B cell (primary cell): ENCODE data around the gene CER1. TPM values are rescaled to one million over a fixed set of nuclear protein-coding genes. Genes with fewer than 3 reads are reported as not detected.
A peak's percentile ranks its signal among the peaks of the same experiment; 100 is the strongest.

Experiments
- ATAC-seq: fragments of 200-7000 bp; cut with Tn5 transposase; one replicate; pipeline ENCODE4 v1.10.0; 2021; ENCODE audit warnings: low read depth, mild to moderate bottlenecking, moderate number of reproducible peaks, moderate library complexity
- CTCF ChIA-PET: fragments of 350-600 bp; sonication (Branson Sonifier 250); formaldehyde crosslinking; loops from one replicate; lab custom pipeline; 2021; ENCODE audit warnings: antibody characterized with exemption, inconsistent platforms; lab: Charles Lee
- POLR2A ChIA-PET: fragments of 350-600 bp; sonication (Branson Sonifier 250); formaldehyde crosslinking; loops from one replicate; lab custom pipeline; 2021; ENCODE audit warnings: antibody characterized with exemption; lab: Charles Lee
- DNase-seq: peaks from one replicate; pipeline ENCODE4 v3.0.0; 2013
- H2AFZ ChIP-seq: 2 replicates; pipeline ENCODE4 v1.6.1; 2012; ENCODE audit warnings: mild to moderate bottlenecking, low read depth, low read length; ENCODE audit not compliant: insufficient read depth, poor library complexity, severe bottlenecking
- H3K27ac ChIP-seq, 2 donors: 1 replicate in 1 of 2; 2 replicates in 1 of 2; pipeline ENCODE4 v1.5.1; 2012 to 2013; ENCODE audit warnings: low read length in 2 of 2, mild to moderate bottlenecking in 2 of 2, moderate library complexity in 1 of 2
- H3K27me3 ChIP-seq, 4 experiments: fragments of 200-600 bp in 1 of 4; sonication (generic) in 1 of 4; replicated peaks in 1 of 4; 1 replicate in 2 of 4; 2 replicates in 2 of 4; pipeline versions ENCODE4 v1.6.1 to v1.7.0; 2013 to 2016; ENCODE audit warnings: low read length in 3 of 4, mild to moderate bottlenecking in 2 of 4, mixed read lengths in 1 of 4, moderate library complexity in 1 of 4; ENCODE audit not compliant: insufficient read depth in 4 of 4, control insufficient read depth in 3 of 4; ENCODE audit errors: control extremely low read depth in 1 of 4
- H3K36me3 ChIP-seq, 2 experiments: replicated peaks in 1 of 2; 1 replicate in 1 of 2; 2 replicates in 1 of 2; pipeline versions ENCODE4 v1.6.1 to v1.7.1; 2013; ENCODE audit warnings: low read length in 1 of 2; ENCODE audit not compliant: insufficient read depth in 2 of 2, control insufficient read depth in 1 of 2; ENCODE audit errors: control extremely low read depth in 1 of 2, extremely low read depth in 1 of 2
- H3K4me1 ChIP-seq, 2 donors: fragments of 200-600 bp in 1 of 2; sonication (generic) in 1 of 2; 1 replicate in 1 of 2; 2 replicates in 1 of 2; pipeline versions ENCODE4 v1.5.1 to v1.6.1; 2013 to 2017; ENCODE audit warnings: low read length in 2 of 2; ENCODE audit not compliant: control insufficient read depth in 2 of 2, insufficient read depth in 2 of 2
- H3K4me2 ChIP-seq: replicated peaks from 2 replicates; pipeline ENCODE3; 2012; ENCODE audit warnings: mild to moderate bottlenecking, low read depth, low read length; ENCODE audit not compliant: poor library complexity, severe bottlenecking
- H3K4me3 ChIP-seq, 5 experiments: fragments of 200-600 bp in 1 of 5; sonication (generic) in 1 of 5; 1 replicate in 3 of 5; 2 replicates in 2 of 5; pipeline versions ENCODE4 v1.5.1 to v1.7.0; 2011 to 2016; ENCODE audit warnings: low read length in 4 of 5, mild to moderate bottlenecking in 4 of 5, low read depth in 2 of 5, control low read depth in 1 of 5, moderate library complexity in 1 of 5; ENCODE audit not compliant: insufficient read depth in 1 of 5; ENCODE audit errors: control extremely low read depth in 1 of 5, extremely low read depth in 1 of 5
- H3K79me2 ChIP-seq: fragments of 200-600 bp; sonication (generic); one replicate; pipeline ENCODE4 v1.6.0; 2016; ENCODE audit warnings: low read length; ENCODE audit not compliant: control insufficient read depth, insufficient read depth
- H3K9ac ChIP-seq: fragments of 200-600 bp; sonication (generic); 2 replicates; pipeline ENCODE4 v1.6.1; 2017; ENCODE audit warnings: mild to moderate bottlenecking, low read length, moderate library complexity
- H3K9me3 ChIP-seq, 3 donors: one replicate each; pipeline versions ENCODE4 v1.6.1 to v1.7.1; 2013; ENCODE audit warnings: low read length in 2 of 3; ENCODE audit not compliant: control insufficient read depth in 2 of 3, insufficient read depth in 1 of 3; ENCODE audit errors: control extremely low read depth in 1 of 3
- H4K20me1 ChIP-seq: 2 replicates; pipeline ENCODE4 v1.6.0; 2012; ENCODE audit warnings: mild to moderate bottlenecking, low read length; ENCODE audit not compliant: insufficient read depth, control insufficient read depth, poor library complexity, severe bottlenecking
- H3K27ac Mint-ChIP-seq: one replicate; pipeline ENCODE4 v1.8.0; 2021; ENCODE audit warnings: mixed read lengths
- H3K27me3 Mint-ChIP-seq: one replicate; pipeline ENCODE4 v1.8.0; 2021; ENCODE audit warnings: mixed read lengths
- H3K4me1 Mint-ChIP-seq: one replicate; pipeline ENCODE4 v1.8.0; 2021; ENCODE audit warnings: mixed read lengths
- H3K4me3 Mint-ChIP-seq: one replicate; pipeline ENCODE4 v1.8.0; 2021; ENCODE audit warnings: mixed read lengths
- H3K9me3 Mint-ChIP-seq: one replicate; pipeline ENCODE4 v1.8.0; 2022; ENCODE audit warnings: mixed read lengths; ENCODE audit not compliant: insufficient read depth
- CTCF ChIP-seq: fragments of 200-600 bp; IDR thresholded peaks from one replicate; pipeline ENCODE4 v1.8.0; 2022; ENCODE audit warnings: antibody characterized with exemption, mild to moderate bottlenecking
- EZH2 ChIP-seq: IDR thresholded peaks from 2 replicates; pipeline ENCODE4 v1.6.1; 2012; ENCODE audit warnings: borderline replicate concordance, low read depth, mild to moderate bottlenecking, moderate library complexity, low read length; ENCODE audit not compliant: insufficient read depth, poor library complexity, severe bottlenecking
- WGBS: methylation state at CpG from one replicate; pipeline ENCODE4 v1.1.5; 2013; ENCODE audit warnings: missing lambda C conversion rate; ENCODE audit not compliant: insufficient coverage; 5-methylcytosine and 5-hydroxymethylcytosine counted together
- intact Hi-C: fragments of 100-400 bp; cut with micrococcal nuclease; formaldehyde crosslinking; loops from one replicate; pipeline ENCODE4 v1.10.0; 2022
- polyA plus RNA-seq: library from polyadenylated mRNA; depleted of rRNA; stranded (reverse); fragments of >200 nt; gene quantifications from 2 replicates; pipeline ENCODE4 v1.2.3, GENCODE V29; 2012
- total RNA-seq, 2 donors: library from RNA; stranded (reverse); fragments of 120-200 nt in 1 of 2; gene quantifications; 1 replicate in 1 of 2; 2 replicates in 1 of 2; pipeline versions ENCODE4 v1.2.3 to v1.2.4, GENCODE V29; 2013 to 2022

CER1 gene
- total and polyA plus RNA-seq, 2 donors (not counting 1 experiment from before 2014, with no cell fraction given): not detected

GRCh38 chr9:14710804-14711203, 11.7 kb downstream of the CER1 start:
- Histone ChIP-seq H3K27ac (no peak overlapping the region), H3K79me2 (no peaks in the 10 kb centered on the region), H4K20me1 (no peaks in the 10 kb centered on the region), H3K27me3 (peaks cover 0 to 3% (median 0%) of the 10 kb centered on the region in 4 experiments), H2AFZ (no peak overlapping the region), H3K4me1 (peaks cover 12 to 24% of the 10 kb centered on the region in 2 donors), H3K36me3 (no peaks in the 10 kb centered on the region), H3K9ac (no peak overlapping the region), H3K4me3 (no peak overlapping the region), H3K9me3 (peaks cover 0 to 9% (median 7%) of the 10 kb centered on the region in 3 donors), H3K4me2 (no peak overlapping the region)
- no peak overlapping the region for H3K4me3 Mint-ChIP-seq
- H3K4me1 Mint-ChIP-seq: peaks cover 23% of the 10 kb centered on the region
- DNase-seq (no peak), ATAC-seq (no peak)
- TF ChIP-seq EZH2 (no peak), CTCF (no peak)
- peaks cover 2% of the 10 kb centered on the region for H3K9me3 Mint-ChIP-seq
- ChIA-PET POLR2A (no interaction called here), CTCF (no interaction called here)
- no peak overlapping the region for H3K27ac Mint-ChIP-seq
- H3K27me3 Mint-ChIP-seq: peaks cover 6% of the 10 kb centered on the region
- intact Hi-C loops: no loop called here

GRCh38 chr9:14706530-14707140, 15.9 kb downstream of the CER1 start:
- intact Hi-C loops: loop anchor here (1.0 kb wide), 1 partner anchor 13 kb away; the partner anchor contains the start of gene ZDHHC21
- Histone ChIP-seq H3K36me3 (no peaks in the 10 kb centered on the region), H3K4me3 (no peak overlapping the region), H3K27me3 (peaks cover 0 to 7% (median 1%) of the 10 kb centered on the region in 4 experiments), H3K9me3 (peaks cover 10 to 26% (median 14%) of the 10 kb centered on the region in 3 donors), H2AFZ (no peak overlapping the region), H3K4me2 (peak overlapping the region; percentile 15), H3K79me2 (no peaks in the 10 kb centered on the region), H3K9ac (peak overlapping the region; percentile 13), H3K4me1 (peaks cover 6 to 16% of the 10 kb centered on the region in 2 donors), H3K27ac (no peak overlapping the region), H4K20me1 (no peaks in the 10 kb centered on the region)
- peaks cover 6% of the 10 kb centered on the region for H3K9me3 Mint-ChIP-seq
- peak overlapping the region; percentile 60 for H3K27ac Mint-ChIP-seq
- H3K4me3 Mint-ChIP-seq: peak overlapping the region; percentile 28
- no CpG with 5 or more reads among the region's 5 CpGs for WGBS
- peak; percentile 58 for DNase-seq
- TF ChIP-seq CTCF: no peak
- no peak for TF ChIP-seq EZH2
- CTCF ChIA-PET: no interaction called here
- H3K4me1 Mint-ChIP-seq: peaks cover 18% of the 10 kb centered on the region
- H3K27me3 Mint-ChIP-seq: peaks cover 6% of the 10 kb centered on the region
- peak; percentile 51 for ATAC-seq
- POLR2A ChIA-PET: no interaction called here
